Colonic mucosa (tissue), 4 donors: ENCODE results near the gene DDR2. TPM values are rescaled to one million over a fixed set of nuclear protein-coding genes. Genes with fewer than 3 reads are reported as not detected.

Experiments
- DNase-seq: peaks from one replicate; pipeline ENCODE4 v3.0.0-alpha.2; 2020
- H3K27ac ChIP-seq: fragments of 200-600 bp; one replicate; pipeline ENCODE4 v1.8.0; 2021
- H3K27me3 ChIP-seq: fragments of 200-600 bp; one replicate; pipeline ENCODE4 v1.8.0; 2021
- H3K36me3 ChIP-seq: fragments of 200-600 bp; one replicate; pipeline ENCODE4 v1.8.0; 2021
- H3K4me1 ChIP-seq: fragments of 200-600 bp; one replicate; pipeline ENCODE4 v1.8.0; 2021; ENCODE audit warnings: mild to moderate bottlenecking
- H3K4me3 ChIP-seq: fragments of 200-600 bp; one replicate; pipeline ENCODE4 v1.8.0; 2021
- H3K9ac ChIP-seq, 2 donors: one replicate each; pipeline ENCODE4 v1.7.0; 2013; ENCODE audit warnings: control low read depth in 2 of 2, low read depth in 2 of 2, low read length in 2 of 2
- H3K9me3 ChIP-seq: fragments of 200-600 bp; one replicate; pipeline ENCODE4 v1.8.0; 2021
- intact Hi-C: fragments of 100-400 bp; cut with DNase I; formaldehyde crosslinking; loops from one replicate; pipeline ENCODE4 v1.14.1; 2022
- total RNA-seq, 2 donors: library from RNA; stranded (reverse); fragmentation: NEBNext Ultra II Directional in 1 of 2; extraction: Animal tissue kit (Norgen Biotek cat#: 25700) in 1 of 2; gene quantifications; one replicate each; pipeline ENCODE4 v1.2.1, GENCODE V29; 2021
- TF ChIP-seq, protein P1 (sequence below): fragments of 200-600 bp; IDR thresholded peaks from one replicate; pipeline ENCODE4 v1.8.0; 2022; ENCODE audit warnings: antibody characterized with exemption, mild to moderate bottlenecking
- donor health status: healthy.
- donor health status: DM: no; HTN: no; CAD: no.
- donor health status: DM: no; HTN: no; CAD: no.

The DDR2 gene
- total RNA-seq, 2 donors from 2014 or later = 7.6 to 26.5 TPM

DNA sequence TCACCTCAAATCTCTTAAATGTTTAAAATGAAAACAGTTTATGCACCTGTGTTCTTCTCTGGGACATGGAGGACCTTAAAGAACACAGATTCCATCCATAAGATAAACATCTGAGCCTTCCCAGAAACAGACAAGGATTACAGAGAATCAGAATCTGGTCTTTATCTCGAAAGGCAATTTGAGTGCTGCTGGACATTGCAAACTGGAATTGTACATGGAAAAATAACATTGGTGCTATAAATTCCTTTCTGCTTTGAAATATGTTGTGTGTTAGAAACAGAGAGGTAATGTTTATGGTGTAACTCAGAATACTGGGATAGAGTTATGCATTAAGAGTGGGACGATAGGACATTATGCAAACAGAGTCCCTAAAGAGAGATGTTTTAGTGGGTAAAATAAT is 6.6 kb upstream of the DDR2 start:
- Histone ChIP-seq H3K36me3 (no peaks in the 10 kb centered on the region), H3K9ac (no peak overlapping the region), H3K27me3 (no peaks in the 10 kb centered on the region), H3K27ac (peak overlapping the region; percentile 23), H3K4me1 (no peaks in the 10 kb centered on the region), H3K4me3 (no peak overlapping the region), H3K9me3 (no peaks in the 10 kb centered on the region)
- no peak for DNase-seq
- intact Hi-C loops = no loop called here
- TF ChIP-seq, protein P1, sequence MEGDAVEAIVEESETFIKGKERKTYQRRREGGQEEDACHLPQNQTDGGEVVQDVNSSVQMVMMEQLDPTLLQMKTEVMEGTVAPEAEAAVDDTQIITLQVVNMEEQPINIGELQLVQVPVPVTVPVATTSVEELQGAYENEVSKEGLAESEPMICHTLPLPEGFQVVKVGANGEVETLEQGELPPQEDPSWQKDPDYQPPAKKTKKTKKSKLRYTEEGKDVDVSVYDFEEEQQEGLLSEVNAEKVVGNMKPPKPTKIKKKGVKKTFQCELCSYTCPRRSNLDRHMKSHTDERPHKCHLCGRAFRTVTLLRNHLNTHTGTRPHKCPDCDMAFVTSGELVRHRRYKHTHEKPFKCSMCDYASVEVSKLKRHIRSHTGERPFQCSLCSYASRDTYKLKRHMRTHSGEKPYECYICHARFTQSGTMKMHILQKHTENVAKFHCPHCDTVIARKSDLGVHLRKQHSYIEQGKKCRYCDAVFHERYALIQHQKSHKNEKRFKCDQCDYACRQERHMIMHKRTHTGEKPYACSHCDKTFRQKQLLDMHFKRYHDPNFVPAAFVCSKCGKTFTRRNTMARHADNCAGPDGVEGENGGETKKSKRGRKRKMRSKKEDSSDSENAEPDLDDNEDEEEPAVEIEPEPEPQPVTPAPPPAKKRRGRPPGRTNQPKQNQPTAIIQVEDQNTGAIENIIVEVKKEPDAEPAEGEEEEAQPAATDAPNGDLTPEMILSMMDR = no peak

DNA sequence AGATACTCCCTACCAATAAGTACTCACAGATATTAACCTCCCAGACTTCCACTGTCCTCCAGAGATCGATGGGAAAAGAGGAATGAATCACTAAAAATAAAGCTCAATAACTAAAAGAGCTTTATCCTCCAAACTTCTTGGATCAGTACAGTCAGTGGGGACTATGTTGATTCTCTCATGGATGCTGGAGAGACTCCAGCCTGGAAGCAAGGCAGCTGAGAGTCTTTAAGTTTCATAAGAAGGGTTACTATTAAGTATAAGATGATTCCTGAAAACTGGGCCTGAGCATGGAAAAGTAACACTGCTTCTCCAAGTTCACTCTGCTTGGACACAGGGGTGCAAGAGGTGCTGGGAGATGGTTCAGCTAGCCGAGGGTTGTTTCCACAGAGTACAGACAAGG is 6.2 kb upstream of the DDR2 start:
- H3K36me3 ChIP-seq = no peaks in the 10 kb centered on the region
- TF ChIP-seq, protein P1 = no peak
- H3K4me3 ChIP-seq = no peak overlapping the region
- no peaks in the 10 kb centered on the region for H3K27me3 ChIP-seq
- H3K27ac ChIP-seq = peak overlapping the region; percentile 23
- no peaks in the 10 kb centered on the region for H3K9me3 ChIP-seq
- H3K9ac ChIP-seq = no peak overlapping the region
- no peak for DNase-seq
- H3K4me1 ChIP-seq = no peaks in the 10 kb centered on the region
- intact Hi-C loops = no loop called here

DNA sequence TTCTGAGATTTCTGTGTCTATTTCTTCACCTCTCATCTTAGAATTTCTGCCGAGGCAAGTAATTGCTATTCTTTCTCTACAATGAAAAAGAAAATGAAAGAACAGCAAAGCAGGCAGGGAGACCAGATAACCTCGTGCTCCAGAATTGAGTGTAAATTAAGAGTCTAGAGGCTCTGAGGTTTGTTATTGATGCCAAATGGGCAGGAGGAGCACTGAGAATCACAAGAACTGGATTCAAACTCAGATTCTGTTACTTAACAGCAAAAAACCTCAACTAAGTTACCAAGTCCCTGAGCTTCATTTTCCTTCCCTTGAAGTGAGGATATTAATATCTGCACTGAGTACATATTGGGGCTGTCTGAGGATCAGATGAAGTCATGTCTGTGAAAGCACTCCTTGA is 5.5 kb upstream of the DDR2 start:
- H3K27me3 ChIP-seq = no peaks in the 10 kb centered on the region
- no peaks in the 10 kb centered on the region for H3K36me3 ChIP-seq
- TF ChIP-seq, protein P1 = no peak
- H3K9me3 ChIP-seq = no peaks in the 10 kb centered on the region
- DNase-seq = no peak
- no peaks in the 10 kb centered on the region for H3K4me1 ChIP-seq
- H3K9ac ChIP-seq = no peak overlapping the region
- no peak overlapping the region for H3K4me3 ChIP-seq
- intact Hi-C loops = no loop called here
- H3K27ac ChIP-seq = peak overlapping the region; percentile 24

DNA sequence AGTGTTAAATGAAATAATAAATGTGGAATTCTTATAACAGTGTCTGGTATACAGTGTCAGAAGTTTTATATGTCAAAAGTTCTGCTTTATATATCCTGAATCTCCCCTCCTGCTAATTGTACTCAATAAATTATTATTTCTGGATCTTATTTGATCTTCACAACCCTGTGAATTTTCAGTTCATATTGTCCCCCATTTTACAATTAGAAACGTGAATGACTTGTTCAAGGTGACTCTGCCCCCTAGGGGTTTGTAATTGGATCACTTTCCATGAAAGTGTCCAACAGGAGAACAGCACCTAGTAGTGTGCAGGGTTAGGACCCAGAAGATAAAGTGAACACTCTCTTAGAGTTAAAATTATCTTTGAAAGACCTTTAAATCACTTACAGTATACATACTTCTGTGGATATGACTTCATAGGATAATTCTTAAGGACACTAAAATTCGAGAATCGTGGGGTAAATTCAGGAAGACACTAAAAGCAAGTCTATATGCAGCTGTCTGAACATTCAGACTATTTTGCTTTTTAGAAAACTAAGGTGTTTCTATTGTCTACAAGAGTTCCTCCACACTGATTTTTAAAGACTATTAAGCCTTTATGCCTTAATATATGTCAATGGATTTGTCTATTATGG is 4.5 kb upstream of the DDR2 start:
- Histone ChIP-seq H3K4me3 (no peak overlapping the region), H3K27ac (no peak overlapping the region), H3K9me3 (no peaks in the 10 kb centered on the region), H3K36me3 (no peaks in the 10 kb centered on the region), H3K27me3 (no peaks in the 10 kb centered on the region), H3K9ac (no peak overlapping the region), H3K4me1 (no peaks in the 10 kb centered on the region)
- intact Hi-C loops = no loop called here
- TF ChIP-seq, protein P1 = peak; percentile 47
- no peak for DNase-seq

DNA sequence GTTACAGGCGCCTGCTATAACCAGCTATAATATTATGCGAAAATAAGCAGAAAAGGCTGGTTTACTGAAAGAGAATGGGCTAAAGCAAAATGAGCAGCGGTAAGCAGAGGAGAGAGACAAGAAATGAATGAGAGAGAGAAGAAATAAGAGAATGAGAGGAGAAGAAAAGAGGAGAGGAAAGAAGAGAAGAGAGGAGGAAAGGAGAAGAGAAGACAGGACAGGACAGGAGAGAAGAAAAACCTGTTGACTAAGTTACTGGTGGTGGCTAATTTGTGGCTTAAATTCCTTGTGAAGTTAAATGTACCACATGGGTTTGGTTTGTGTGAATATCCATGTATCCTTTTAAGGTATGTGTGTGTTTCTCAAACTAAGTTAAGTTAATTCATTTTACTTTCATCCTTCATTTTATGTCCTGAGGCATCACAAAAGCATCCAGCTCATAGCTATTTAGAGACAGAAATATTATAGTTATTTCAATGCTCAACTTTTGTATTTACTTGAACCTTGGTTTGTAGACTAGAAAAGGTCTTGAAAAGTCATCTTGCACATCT is 3.1 kb upstream of the DDR2 start:
- intact Hi-C loops = loop anchor here (1.0 kb wide), 1 partner anchor 11 kb away; no protein-coding TSS in a partner anchor
- Histone ChIP-seq H3K36me3 (no peaks in the 10 kb centered on the region), H3K27ac (no peak overlapping the region), H3K4me3 (no peak overlapping the region), H3K9ac (no peak overlapping the region), H3K4me1 (no peaks in the 10 kb centered on the region), H3K9me3 (no peaks in the 10 kb centered on the region), H3K27me3 (no peaks in the 10 kb centered on the region)
- DNase-seq = no peak
- TF ChIP-seq, protein P1 = no peak
